Endothelial cell of umbilical vein (primary cell): Measurements from ENCODE around the gene SELENOO. TPM values are rescaled to one million over a fixed set of nuclear protein-coding genes. Genes with fewer than 3 reads are reported as not detected.

Source experiments
- BruUV-seq: library from RNA; stranded (reverse); fragments of 400-500 nt; replicated peaks from 2 replicates; lab custom pipeline; 2021; lab: Mats Ljungman, UMichigan
- CTCF ChIA-PET: fragments of 300-600, 350-600 bp; sonication (Branson Sonifier 250); formaldehyde crosslinking; loops from one replicate; lab custom pipeline; 2021; ENCODE audit warnings: antibody characterized with exemption, inconsistent platforms; lab: Charles Lee
- POLR2A ChIA-PET: fragments of 300-600, 350-600 bp; sonication (Branson Sonifier 250); formaldehyde crosslinking; loops from one replicate; lab custom pipeline; 2021; ENCODE audit warnings: antibody characterized with exemption, inconsistent platforms; lab: Charles Lee
- DNase-seq: peaks from one replicate; pipeline ENCODE4 v3.0.0-alpha.2; 2011; ENCODE audit warnings: low read depth, low spot score
- FAIRE-seq: peaks from 2 replicates; lab custom pipeline; 2011; peaks lifted over from hg19 to GRCh38; lab: Jason Lieb, UNC
- H2AFZ ChIP-seq: 2 replicates; pipeline ENCODE4 v1.6.0; 2012; ENCODE audit warnings: low read depth, low read length, control low read depth, inconsistent platforms
- H3K27ac ChIP-seq: 2 replicates; pipeline ENCODE4 v1.5.1; 2011; ENCODE audit warnings: low read depth, mild to moderate bottlenecking, control low read depth, low read length, moderate library complexity; ENCODE audit not compliant: insufficient read depth
- H3K27me3 ChIP-seq, 2 experiments: 2 replicates each; pipeline versions ENCODE4 v1.6.0 to v1.6.1; 2011; ENCODE audit warnings: low read length in 2 of 2, mixed read lengths in 1 of 2; ENCODE audit not compliant: control insufficient read depth in 2 of 2, insufficient read depth in 2 of 2
- H3K36me3 ChIP-seq, 2 experiments: 2 replicates in 1 of 2; 3 replicates in 1 of 2; pipeline ENCODE4 v1.5.1; 2011; ENCODE audit warnings: low read length in 2 of 2, mild to moderate bottlenecking in 1 of 2, moderate library complexity in 1 of 2; ENCODE audit not compliant: control insufficient read depth in 2 of 2, insufficient read depth in 2 of 2; ENCODE audit errors: extremely low read depth in 1 of 2
- H3K4me1 ChIP-seq: 3 replicates; pipeline ENCODE4 v1.5.1; 2011; ENCODE audit warnings: mild to moderate bottlenecking, low read length; ENCODE audit not compliant: control insufficient read depth, insufficient read depth; ENCODE audit errors: extremely low read depth
- H3K4me2 ChIP-seq: 2 replicates; pipeline ENCODE4 v1.6.1; 2011; ENCODE audit warnings: low read length, control low read depth, mixed read lengths; ENCODE audit not compliant: insufficient read depth
- H3K4me3 ChIP-seq, 3 experiments: fragments of 200-600 bp in 1 of 3; sonication (generic), shearing (Covaris generic) in 1 of 3; replicated peaks in 1 of 3; 2 replicates each; pipeline ENCODE4 v1.5.1; 2011 to 2016; ENCODE audit warnings: control low read depth in 3 of 3, low read length in 3 of 3, mild to moderate bottlenecking in 2 of 3, inconsistent platforms in 1 of 3, low read depth in 1 of 3, moderate library complexity in 1 of 3; ENCODE audit not compliant: insufficient read depth in 1 of 3
- H3K79me2 ChIP-seq: 2 replicates; pipeline ENCODE4 v1.6.0; 2012; ENCODE audit warnings: low read length, inconsistent platforms; ENCODE audit not compliant: control insufficient read depth, insufficient read depth
- H3K9ac ChIP-seq: replicated peaks from 2 replicates; pipeline ENCODE3; 2011; ENCODE audit warnings: low read length, control low read depth; ENCODE audit not compliant: insufficient read depth; ENCODE audit errors: extremely low read depth
- H3K9me1 ChIP-seq: replicated peaks from 3 replicates; pipeline ENCODE4 v1.6.0; 2011; ENCODE audit warnings: mild to moderate bottlenecking, low read length; ENCODE audit not compliant: control insufficient read depth, insufficient read depth; ENCODE audit errors: extremely low read depth
- H3K9me3 ChIP-seq: replicated peaks from 2 replicates; pipeline ENCODE4 v1.5.1; 2012; ENCODE audit warnings: low read length, inconsistent platforms; ENCODE audit not compliant: control insufficient read depth, insufficient read depth
- H4K20me1 ChIP-seq: replicated peaks from 2 replicates; pipeline ENCODE3; 2011; ENCODE audit warnings: mild to moderate bottlenecking, low read length; ENCODE audit not compliant: control insufficient read depth, insufficient read depth; ENCODE audit errors: extremely low read depth
- CTCF ChIP-seq, 2 donors: IDR thresholded peaks; 1 replicate in 1 of 2; 2 replicates in 1 of 2; pipeline ENCODE4 v1.5.1; 2011; ENCODE audit warnings: low read length in 2 of 2, mild to moderate bottlenecking in 2 of 2, moderate library complexity in 2 of 2, control low read depth in 1 of 2, inconsistent platforms in 1 of 2, low read depth in 1 of 2; ENCODE audit not compliant: insufficient read depth in 1 of 2; ENCODE audit errors: extremely low read depth in 1 of 2
- EZH2 ChIP-seq: IDR thresholded peaks from 2 replicates; pipeline ENCODE4 v1.6.1; 2012; ENCODE audit warnings: borderline replicate concordance, low read depth, mild to moderate bottlenecking, moderate library complexity, low read length, inconsistent platforms; ENCODE audit not compliant: severe bottlenecking
- FOS ChIP-seq: IDR thresholded peaks from 2 replicates; pipeline ENCODE4 v1.6.1; 2011; ENCODE audit warnings: mild to moderate bottlenecking, low read length, moderate library complexity, borderline replicate concordance; ENCODE audit not compliant: insufficient read depth
- GATA2 ChIP-seq: IDR thresholded peaks from 2 replicates; pipeline ENCODE4 v1.7.0; 2011; ENCODE audit warnings: low read depth, mild to moderate bottlenecking, moderate library complexity, mixed read lengths, low read length; ENCODE audit not compliant: insufficient read length, insufficient read depth
- JUN ChIP-seq: IDR thresholded peaks from 2 replicates; pipeline ENCODE4 v1.6.1; 2011; ENCODE audit warnings: borderline replicate concordance, low read depth; ENCODE audit not compliant: insufficient read length, insufficient read depth
- MAX ChIP-seq: IDR thresholded peaks from 2 replicates; pipeline ENCODE4 v1.6.1; 2011; ENCODE audit not compliant: insufficient read depth, insufficient read length
- MYC ChIP-seq: IDR thresholded peaks from one replicate; pipeline ENCODE4 v1.6.1; 2011; ENCODE audit warnings: mild to moderate bottlenecking, low read depth, low read length
- POLR2A ChIP-seq: IDR thresholded peaks from 2 replicates; pipeline ENCODE4 v1.6.1; 2012; ENCODE audit warnings: low read depth, mild to moderate bottlenecking, control low read depth, low read length
- POLR2AphosphoS5 ChIP-seq: IDR thresholded peaks from 2 replicates; pipeline ENCODE4 v1.6.1; 2012; ENCODE audit warnings: low read depth, mild to moderate bottlenecking, control low read depth, low read length, moderate library complexity; ENCODE audit not compliant: insufficient read depth
- dilution Hi-C: fragments of 300-500 bp; cut with MboI; formaldehyde crosslinking; loops from one replicate; pipeline ENCODE4 v1.15.0; 2019; ENCODE audit warnings: low sequenced_read_pairs; ENCODE audit not compliant: extremely low pct_ligation_motif_present
- intact Hi-C: fragments of 100-400 bp; cut with micrococcal nuclease; formaldehyde crosslinking; loops from one replicate; pipeline ENCODE4 v1.10.0; 2022
- polyA plus RNA-seq, 4 experiments: library from polyadenylated mRNA; depleted of rRNA in 3 of 4; stranded (reverse) in 3 of 4; unstranded in 1 of 4; fragments of >200 nt; gene quantifications; 2 replicates each; pipeline versions ENCODE4 v1.2.1 to v1.2.3, GENCODE V29; 2011 to 2012; ENCODE audit warnings: missing spikeins in 1 of 4
- total RNA-seq: library from RNA; stranded (reverse); gene quantifications from 2 replicates; pipeline ENCODE4 v1.2.3, GENCODE V29; 2021

The SELENOO gene
- total and polyA plus RNA-seq, 2 donors (not counting 3 experiments of a cell fraction or from before 2014, with no cell fraction given): 24.1 to 37.5 TPM

GRCh38 chr22:50190941-50191741 is 9.7 kb upstream of the SELENOO start:
- dilution Hi-C loops: no loop called here
- Histone ChIP-seq H3K9me1 (no peaks in the 10 kb centered on the region), H2AFZ (no peak overlapping the region), H3K4me3 (no peak overlapping the region), H3K27ac (peak overlapping the region; percentile 19), H4K20me1 (no peaks in the 10 kb centered on the region), H3K79me2 (peaks cover 69% of the 10 kb centered on the region), H3K4me1 (peaks cover 27% of the 10 kb centered on the region), H3K4me2 (no peak overlapping the region), H3K36me3 (peaks cover 8 to 11% of the 10 kb centered on the region in 2 experiments), H3K9ac (peak overlapping the region; percentile 30), H3K27me3 (no peaks in the 10 kb centered on the region), H3K9me3 (no peaks in the 10 kb centered on the region)
- POLR2A ChIA-PET: interaction anchor here (0.7 kb wide), 1 partner anchor 42 kb away, joined by 3 read pairs; no protein-coding TSS in a partner anchor
- DNase-seq (no peak), FAIRE-seq (no peak)
- BruUV-seq: no TSS peak
- TF ChIP-seq EZH2: no peak
- TF ChIP-seq GATA2: no peak
- no peak for TF ChIP-seq CTCF (IDR thresholded peaks at IDR 0.05; ENCODE audit: extremely low read depth in 1 of 2, insufficient read depth in 1 of 2, low read depth in 1 of 2, low read length in 2 of 2)
- no peak for TF ChIP-seq JUN
- TF ChIP-seq MAX: no peak
- TF ChIP-seq FOS: no peak
- TF ChIP-seq POLR2A: no peak
- no peak for TF ChIP-seq MYC
- TF ChIP-seq POLR2AphosphoS5: no peak
- CTCF ChIA-PET: interaction anchor here (0.7 to 2.2 kb wide), 6 partner anchors 8 to 47 kb away, joined by 3 to 19 read pairs (median 3); no protein-coding TSS in a partner anchor
- intact Hi-C loops: loop anchor here (5.0 kb wide), 1 partner anchor 79 kb away; no protein-coding TSS in a partner anchor
